ENCODE data around the gene NDRG4. TPM values are rescaled to one million over a fixed set of nuclear protein-coding genes. Genes with fewer than 3 reads are reported as not detected.

The NDRG4 gene
- total and polyA plus RNA-seq, 2 of the 13 experiments (the other 11 are each of a cell fraction or from before 2014, with no cell fraction given): 1.7 to 2.7 TPM

- BruUV-seq (replicated peaks): no TSS peak
- intact Hi-C loops (cut with micrococcal nuclease; ENCODE audit: unreplicated experiment): loop anchor here (10.0 kb wide), 1 partner anchor 51 kb away; no protein-coding TSS in a partner anchor
- no peak overlapping the region for H2AFZ ChIP-seq (ENCODE audit: low read length)
These were observed 13.9 kb downstream of the NDRG4 start for GRCh38 chr16:58513874-58514273.

More at GRCh38 chr16:58513874-58514273, 13.9 kb downstream of the NDRG4 start:
- TF ChIP-seq FOXK2 (IDR thresholded peaks at IDR 0.05) (0 out of 2 replicates have a peak, but pooled peaks have one; percentile 20), ZNF652 (CRISPR knock-in tag; IDR thresholded peaks at IDR 0.05; ENCODE audit: borderline replicate concordance, low read depth) (0 out of 2 replicates have a peak, but pooled peaks have one; percentile 27), HNF1A (IDR thresholded peaks at IDR 0.05; ENCODE audit: low read depth) (peak; percentile 36; the same call in 1 of the 2 replicates), HNF1A (CRISPR knock-in tag; IDR thresholded peaks at IDR 0.05; ENCODE audit: borderline replicate concordance) (no peak), SAP130 (CRISPR knock-in tag; IDR thresholded peaks at IDR 0.05; ENCODE audit: low read depth) (peak; percentile 55), ZBTB1 (CRISPR knock-in tag; IDR thresholded peaks at IDR 0.05; ENCODE audit: borderline replicate concordance) (no peak), LCORL (IDR thresholded peaks at IDR 0.05) (0 out of 2 replicates have a peak, but pooled peaks have one; percentile 12), LCORL (CRISPR knock-in tag; IDR thresholded peaks at IDR 0.05) (no peak)
- TF ChIP-seq, protein P1, sequence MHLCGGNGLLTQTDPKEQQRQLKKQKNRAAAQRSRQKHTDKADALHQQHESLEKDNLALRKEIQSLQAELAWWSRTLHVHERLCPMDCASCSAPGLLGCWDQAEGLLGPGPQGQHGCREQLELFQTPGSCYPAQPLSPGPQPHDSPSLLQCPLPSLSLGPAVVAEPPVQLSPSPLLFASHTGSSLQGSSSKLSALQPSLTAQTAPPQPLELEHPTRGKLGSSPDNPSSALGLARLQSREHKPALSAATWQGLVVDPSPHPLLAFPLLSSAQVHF (CRISPR knock-in tag; IDR thresholded peaks at IDR 0.05): no peak
- WGBS (ENCODE audit: low lambda C conversion rate): 45% methylated on average over 3 of the region's 3 CpGs
- H3K27me3 ChIP-seq (ENCODE audit: control insufficient read depth in 1 of 2, insufficient read depth in 2 of 2, low read length in 2 of 2): no peaks in the 10 kb centered on the region
- peaks cover 32% of the 10 kb centered on the region for H3K4me1 ChIP-seq (ENCODE audit: insufficient read depth, low read length)
- ChIA-PET POLR2A (interaction anchor here (1.1 to 1.9 kb wide), 3 partner anchors 12 to 147 kb away, joined by 3 to 6 read pairs (median 4); no protein-coding TSS in a partner anchor), CTCF (ENCODE audit: low intra/inter-chr PET ratio, low total read pairs) (interaction anchor here (1.3 to 1.8 kb wide), 3 partner anchors 124 to 242 kb away, joined by 3 to 5 read pairs (median 4); no protein-coding TSS in a partner anchor)
- ATAC-seq (no peak), DNase-seq (ENCODE audit: low spot score) (peak; percentile 38), FAIRE-seq (peak; percentile 8)
- peak overlapping the region; percentile 86 for H3K4me2 ChIP-seq (ENCODE audit: low read depth, low read length)
- 0 out of 2 replicates have a peak overlapping the region, but pooled peaks have one; percentile 76 for H3K9ac ChIP-seq (ENCODE audit: insufficient read depth, low read depth, low read length)
- H3K4me3 ChIP-seq (replicated peaks in 1 of 3; ENCODE audit: insufficient read depth in 1 of 3, low read depth in 2 of 3, low read length in 3 of 3): peak overlapping the region in 2 of 3 experiments; percentile 58 to 80; a peak in 1 of 6 replicates
- peaks cover 7 to 22% of the 10 kb centered on the region in 2 experiments; a peak in 4 of 5 replicates for H3K36me3 ChIP-seq (replicated peaks in 1 of 2; ENCODE audit: control insufficient read depth in 1 of 2, insufficient read depth in 2 of 2, low read length in 2 of 2)
- no peak overlapping the region for H3K27ac ChIP-seq (ENCODE audit: extremely low read length, insufficient read depth, low read length)
- no peaks in the 10 kb centered on the region for H3K9me3 ChIP-seq (ENCODE audit: low read length)
- in situ Hi-C loops (cut with HindIII; ENCODE audit: extremely low pct_ligation_motif_present, low pct_unique_long_range_greater_than_20kb): loop anchor here (10.0 kb wide), 1 partner anchor 121 kb away; no protein-coding TSS in a partner anchor
- peaks cover 5% of the 10 kb centered on the region for H3K79me2 ChIP-seq (ENCODE audit: insufficient read depth, low read length)
- H4K20me1 ChIP-seq (ENCODE audit: insufficient read depth, low read length): peaks cover 12% of the 10 kb centered on the region
